GM18508 (cell line): ENCODE measurements around the gene CCNI.
"Not testable (repeated sequence)": the region's sequence is repeated elsewhere in the genome, so short reads cannot be mapped to it uniquely, and the experiment has no call there.

Experiments
- ATAC-seq: cut with Tn5 transposase; IDR thresholded peaks from one replicate; pipeline ENCODE4 v1.9.1; 2021; ENCODE audit warnings: moderate number of reproducible peaks; ENCODE audit not compliant: insufficient read depth, unreplicated experiment

Gene CCNI

GRCh38 chr4:77082886-77083608, 7.3 kb upstream of the CCNI start:
- no peak for ATAC-seq

DNA sequence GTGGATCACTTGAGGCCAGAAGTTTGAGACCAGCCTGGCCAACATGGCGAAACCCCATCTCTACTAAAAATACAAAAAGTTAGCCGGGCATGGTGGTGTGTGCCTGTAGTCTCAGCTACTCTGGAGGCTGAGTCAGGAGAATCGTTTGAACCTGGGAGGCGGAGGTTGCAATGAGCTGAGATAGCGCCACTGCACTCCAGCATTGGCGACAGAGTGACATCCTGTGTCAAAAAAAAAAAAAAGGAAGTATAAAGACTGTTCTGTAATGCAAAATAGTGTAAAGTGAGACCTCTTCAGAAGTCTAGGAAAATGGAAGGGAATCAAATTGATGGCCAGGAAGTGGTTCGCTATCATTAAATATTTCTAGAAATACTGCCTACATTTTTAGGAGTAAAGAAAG, 5.0 kb upstream of the CCNI start:
- not testable (repeated sequence) for ATAC-seq

DNA sequence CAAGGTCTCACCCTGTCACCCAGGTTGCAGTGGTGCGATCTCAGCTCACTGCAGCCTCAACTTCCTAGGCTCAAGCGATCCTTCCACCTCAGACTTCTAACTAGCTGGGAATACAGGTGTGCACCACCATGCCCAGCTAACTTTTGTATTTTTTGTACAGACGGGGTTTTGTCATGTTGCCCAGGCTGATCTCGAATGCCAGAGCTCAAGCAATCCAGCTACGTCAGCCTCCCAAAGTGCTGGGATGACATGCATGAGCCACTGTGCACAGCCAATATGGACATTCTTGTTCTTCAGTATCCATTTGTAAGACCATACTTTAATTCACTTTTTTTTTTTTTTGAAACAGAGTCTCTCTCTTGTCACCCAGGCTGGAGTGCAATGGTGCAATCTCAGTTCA, 3.5 kb upstream of the CCNI start:
- no peak for ATAC-seq

GRCh38 chr4:77078401-77078800, 2.6 kb upstream of the CCNI start:
- no peak for ATAC-seq

GRCh38 chr4:77076889-77077635, 1.3 kb upstream of the CCNI start:
- ATAC-seq, result no peak

DNA sequence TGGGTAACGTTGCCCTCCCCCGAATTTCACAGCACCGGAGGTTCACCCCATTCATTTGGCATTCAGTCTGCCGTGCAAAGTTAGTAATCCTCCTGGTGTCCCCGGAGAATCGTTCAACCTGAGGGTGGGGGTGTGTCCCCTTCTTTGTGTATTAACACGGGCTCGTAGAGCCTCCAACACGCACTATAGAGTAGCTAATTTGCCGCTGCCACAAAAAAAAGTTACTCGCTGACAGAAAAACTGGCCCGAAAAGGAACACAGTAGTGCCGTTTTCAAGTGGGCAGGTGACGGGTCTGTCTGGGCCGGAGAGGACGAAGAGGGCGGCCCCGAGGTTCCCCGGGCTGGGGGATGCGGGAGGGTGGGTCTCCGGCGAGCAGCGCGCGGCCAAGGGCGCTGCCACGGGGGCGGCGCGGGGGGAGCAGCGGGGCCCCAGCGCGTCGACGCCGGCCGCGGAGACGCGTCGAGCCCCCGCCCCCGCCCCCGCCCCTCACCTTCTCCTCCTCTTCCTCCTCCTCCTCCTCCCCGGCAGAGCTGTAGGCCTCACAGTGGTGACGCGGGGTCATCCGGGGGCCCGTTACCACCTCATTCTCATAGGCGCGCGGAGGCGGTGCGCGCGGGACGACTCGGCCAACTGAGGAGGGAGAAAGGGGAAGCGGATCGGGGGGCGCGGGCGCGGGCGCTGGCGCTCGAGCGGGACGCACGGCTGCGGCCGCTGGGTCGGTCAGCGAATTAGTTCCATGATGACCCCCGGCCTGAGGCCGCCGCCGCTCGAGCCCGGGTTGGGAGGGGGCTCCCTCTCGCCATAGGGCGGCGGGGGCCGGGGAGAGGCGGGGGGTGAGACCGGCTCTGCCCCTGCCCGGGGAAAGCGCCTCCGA, 571 bp downstream of the CCNI start:
- ATAC-seq, result no peak

- no peak for ATAC-seq
These were observed 1.4 kb downstream of the CCNI start for GRCh38 chr4:77074381-77074831.

DNA sequence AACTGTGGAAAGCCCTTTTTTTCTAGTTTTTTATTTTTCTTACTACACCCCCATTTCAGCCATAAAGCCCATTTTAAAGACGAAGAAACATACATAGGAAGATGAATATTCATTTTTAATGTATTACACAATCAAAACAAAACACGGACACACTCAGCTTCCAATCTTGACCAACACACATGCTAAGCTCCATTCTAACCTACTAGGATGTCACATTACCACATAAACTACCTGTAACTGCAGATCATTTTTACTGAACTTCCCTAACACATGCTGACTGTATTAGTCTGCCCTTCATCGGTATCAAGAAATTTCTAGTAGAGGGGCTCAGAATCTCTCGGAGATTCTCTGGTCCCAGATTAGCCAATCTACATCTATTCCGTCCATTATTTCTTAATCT, 1.8 kb downstream of the CCNI start:
- ATAC-seq, result no peak

GRCh38 chr4:77073106-77073809, 2.5 kb downstream of the CCNI start:
- no peak for ATAC-seq

DNA sequence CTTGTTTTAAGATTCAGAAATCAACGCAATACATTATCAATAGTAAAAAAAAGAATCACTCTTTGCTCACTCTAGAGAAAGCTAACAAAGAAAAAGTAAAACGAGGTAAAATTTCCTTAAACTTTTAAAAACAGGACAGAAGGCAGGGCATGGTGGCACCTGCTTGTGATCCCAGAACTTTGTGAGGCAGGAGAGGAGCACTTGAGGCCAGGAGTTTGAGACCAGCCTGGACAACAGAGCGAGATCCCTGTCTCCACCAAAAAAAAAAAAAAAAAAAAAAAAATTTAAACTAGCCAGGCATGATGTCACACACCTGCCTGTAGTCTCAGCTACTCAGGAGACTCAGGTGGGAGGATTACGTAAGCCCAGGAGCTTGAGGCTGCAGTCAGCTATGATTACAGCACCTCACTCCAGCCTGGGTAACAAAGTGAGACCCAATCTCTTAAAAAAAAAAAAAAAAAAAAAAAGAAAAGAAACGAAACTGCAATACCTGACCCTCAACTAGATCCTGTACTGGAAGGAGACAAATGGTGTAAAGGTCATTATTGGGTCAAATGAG, 3.5 kb downstream of the CCNI start:
- ATAC-seq, result no peak

GRCh38 chr4:77069514-77069913, 6.3 kb downstream of the CCNI start:
- ATAC-seq, result not testable (repeated sequence)

DNA sequence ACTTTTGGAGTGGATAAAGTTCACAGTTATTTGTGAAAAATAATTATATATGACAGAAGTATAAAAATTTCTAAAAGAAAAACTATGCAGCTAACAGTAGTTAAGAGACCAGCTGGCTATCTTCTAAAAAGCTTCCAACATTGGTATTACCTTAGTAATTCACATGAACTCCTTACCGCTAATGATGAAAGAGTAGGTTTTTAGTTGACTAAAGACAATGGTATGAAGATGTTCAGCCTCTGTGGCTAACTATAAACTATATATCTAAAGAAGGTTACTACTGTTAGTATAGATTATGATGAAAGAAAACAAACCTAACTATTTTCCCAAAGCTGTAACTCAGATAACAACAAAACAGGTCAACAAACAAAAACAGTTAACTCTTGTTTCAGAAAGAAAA, 10.4 kb downstream of the CCNI start:
- no peak for ATAC-seq

GRCh38 chr4:77062856-77063255, 12.9 kb downstream of the CCNI start:
- no peak for ATAC-seq

GRCh38 chr4:77052352-77052751, 23.4 kb downstream of the CCNI start:
- ATAC-seq, result no peak

DNA sequence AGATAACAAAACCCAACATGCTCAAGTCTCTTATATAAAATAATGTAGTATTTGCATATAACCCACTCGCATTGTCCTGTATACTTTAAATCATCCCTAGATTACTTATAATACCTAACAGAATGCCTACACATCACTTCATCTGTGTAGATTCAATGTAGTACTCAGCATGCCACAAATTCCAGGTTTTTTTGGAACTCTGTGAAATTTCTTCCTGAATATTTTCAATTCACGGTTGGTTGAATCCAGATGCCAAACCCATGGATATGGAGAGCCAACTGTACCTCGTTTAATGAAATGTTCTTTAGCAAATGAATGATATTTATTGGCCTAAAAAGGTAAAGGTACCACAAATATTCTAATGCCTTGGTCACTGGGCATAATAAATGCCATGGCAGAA, 24.8 kb downstream of the CCNI start:
- ATAC-seq, result no peak

DNA sequence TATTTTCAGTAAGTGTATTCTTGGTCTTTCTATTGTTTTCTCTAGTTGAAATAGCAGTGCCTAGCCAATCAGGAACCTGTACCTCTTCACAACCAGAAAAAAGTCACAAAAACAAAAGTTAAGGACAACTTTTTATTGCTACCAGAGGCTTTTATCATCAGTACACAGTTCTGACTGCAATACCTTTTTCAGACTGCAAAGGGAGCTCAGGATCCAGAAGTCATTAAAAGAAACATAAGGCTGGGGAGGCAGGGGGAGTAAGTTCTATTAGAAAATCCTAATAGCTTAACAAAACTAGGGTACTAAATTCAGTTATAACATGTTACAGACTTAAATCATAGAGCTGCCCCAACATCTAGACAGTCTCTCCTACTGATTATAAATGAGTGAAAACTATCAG, 28.8 kb downstream of the CCNI start:
- no peak for ATAC-seq

DNA sequence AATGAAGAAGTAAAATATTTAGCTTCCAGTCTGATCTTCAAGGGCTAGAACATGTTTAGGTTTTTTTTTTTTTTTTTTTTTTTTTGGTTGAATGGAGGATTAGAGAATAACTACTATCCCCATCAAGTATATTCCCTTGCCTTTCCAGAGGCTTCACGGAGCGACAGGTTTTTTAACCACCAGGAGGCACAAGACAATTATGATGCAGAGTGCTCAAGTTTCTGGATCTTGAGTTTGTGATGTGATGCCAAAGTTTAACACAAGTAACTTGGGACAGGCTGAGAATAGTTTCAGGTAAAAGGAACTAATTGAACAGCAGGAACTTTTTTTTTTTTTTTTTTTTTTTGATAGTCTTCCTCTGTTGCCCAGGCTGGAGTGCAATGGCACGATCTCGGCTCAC, 30.3 kb downstream of the CCNI start:
- no peak for ATAC-seq

- no peak for ATAC-seq
These were observed 31.2 kb downstream of the CCNI start for GRCh38 chr4:77044461-77045150.

DNA sequence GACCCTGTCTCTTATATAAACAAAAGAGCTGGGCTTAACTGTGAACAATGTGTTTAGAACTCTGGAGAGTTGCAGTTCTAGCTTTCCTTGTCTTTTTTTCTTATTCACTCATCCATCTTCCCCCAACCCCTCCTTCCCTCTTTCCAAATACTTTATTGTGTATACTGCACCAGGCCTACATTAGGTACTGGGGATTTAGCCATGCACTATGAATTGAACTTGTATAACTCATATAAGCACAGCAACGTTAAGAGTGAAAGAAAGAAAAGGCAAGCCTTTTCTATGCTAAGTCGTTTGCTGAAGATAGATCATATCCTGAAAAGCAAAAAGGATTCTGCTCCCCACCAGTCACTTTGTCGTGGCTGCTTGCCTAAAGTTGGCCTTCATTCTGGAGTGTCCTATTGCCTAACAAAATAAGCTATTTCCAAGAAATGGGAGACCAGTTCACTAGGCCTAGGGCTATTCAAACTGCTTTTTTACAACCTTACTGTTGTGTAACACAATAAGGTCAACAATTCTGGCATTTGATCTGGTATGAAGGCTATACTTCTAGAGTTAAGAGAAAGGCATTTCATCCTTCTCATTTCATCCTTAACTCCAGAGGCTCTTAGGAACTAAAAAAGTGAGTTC, 32.2 kb downstream of the CCNI start:
- no peak for ATAC-seq
